MCF 10A (cell line): ENCODE measurements around the gene MET. TPM values are rescaled to one million over a fixed set of nuclear protein-coding genes. Genes with fewer than 3 reads are reported as not detected.

Source experiments
- BruUV-seq: library from RNA; stranded (reverse); fragments of 400-500 nt; replicated peaks from 2 replicates; lab custom pipeline; 2021; lab: Mats Ljungman, UMichigan
- CTCF ChIA-PET: fragments of 300-600 bp; sonication (Branson Sonifier 250); formaldehyde crosslinking; extraction: SDS; loops from one replicate; lab custom pipeline; 2021; ENCODE audit warnings: antibody characterized with exemption, inconsistent platforms; lab: Yijun Ruan, JAX
- POLR2A ChIA-PET: fragments of 300-600, 350-650 bp; sonication (Branson Sonifier 250); formaldehyde crosslinking; extraction: SDS; loops from one replicate; lab custom pipeline; 2020; ENCODE audit warnings: antibody characterized with exemption, inconsistent platforms; lab: Yijun Ruan, JAX
- DNase-seq: peaks from one replicate; pipeline ENCODE4 v3.0.0-alpha.2; 2018; ENCODE audit not compliant: unreplicated experiment
- H3K27ac Mint-ChIP-seq: one replicate; pipeline ENCODE4 v1.8.0; 2022; ENCODE audit warnings: mild to moderate bottlenecking, low read depth, mixed read lengths; ENCODE audit not compliant: unreplicated experiment
- H3K27me3 Mint-ChIP-seq: one replicate; pipeline ENCODE4 v1.8.0; 2022; ENCODE audit warnings: mixed read lengths; ENCODE audit not compliant: insufficient read depth, unreplicated experiment
- H3K36me3 Mint-ChIP-seq: one replicate; pipeline ENCODE4 v1.8.0; 2022; ENCODE audit warnings: mild to moderate bottlenecking, moderate library complexity, mixed read lengths; ENCODE audit not compliant: insufficient read depth, unreplicated experiment
- H3K4me1 Mint-ChIP-seq: one replicate; pipeline ENCODE4 v1.8.0; 2022; ENCODE audit warnings: mixed read lengths; ENCODE audit not compliant: insufficient read depth, unreplicated experiment
- H3K4me3 Mint-ChIP-seq: one replicate; pipeline ENCODE4 v1.8.0; 2022; ENCODE audit warnings: mild to moderate bottlenecking, moderate library complexity, mixed read lengths; ENCODE audit not compliant: unreplicated experiment
- H3K9me3 Mint-ChIP-seq: one replicate; pipeline ENCODE4 v1.8.0; 2022; ENCODE audit warnings: mixed read lengths; ENCODE audit not compliant: unreplicated experiment
- CTCF ChIP-seq: fragments of 200-600 bp; IDR thresholded peaks from one replicate; pipeline ENCODE4 v1.8.0; 2022; ENCODE audit warnings: antibody characterized with exemption, mild to moderate bottlenecking; ENCODE audit not compliant: unreplicated experiment
- intact Hi-C: fragments of 100-400 bp; cut with micrococcal nuclease; formaldehyde crosslinking; loops from 2 replicates; pipeline ENCODE4 v1.14.1; 2022
- total RNA-seq: library from RNA; stranded (reverse); gene quantifications from 2 replicates; pipeline ENCODE4 v1.2.3, GENCODE V29; 2022

Gene MET
- total RNA-seq, 1 experiment from 2014 or later = 129 TPM

DNA sequence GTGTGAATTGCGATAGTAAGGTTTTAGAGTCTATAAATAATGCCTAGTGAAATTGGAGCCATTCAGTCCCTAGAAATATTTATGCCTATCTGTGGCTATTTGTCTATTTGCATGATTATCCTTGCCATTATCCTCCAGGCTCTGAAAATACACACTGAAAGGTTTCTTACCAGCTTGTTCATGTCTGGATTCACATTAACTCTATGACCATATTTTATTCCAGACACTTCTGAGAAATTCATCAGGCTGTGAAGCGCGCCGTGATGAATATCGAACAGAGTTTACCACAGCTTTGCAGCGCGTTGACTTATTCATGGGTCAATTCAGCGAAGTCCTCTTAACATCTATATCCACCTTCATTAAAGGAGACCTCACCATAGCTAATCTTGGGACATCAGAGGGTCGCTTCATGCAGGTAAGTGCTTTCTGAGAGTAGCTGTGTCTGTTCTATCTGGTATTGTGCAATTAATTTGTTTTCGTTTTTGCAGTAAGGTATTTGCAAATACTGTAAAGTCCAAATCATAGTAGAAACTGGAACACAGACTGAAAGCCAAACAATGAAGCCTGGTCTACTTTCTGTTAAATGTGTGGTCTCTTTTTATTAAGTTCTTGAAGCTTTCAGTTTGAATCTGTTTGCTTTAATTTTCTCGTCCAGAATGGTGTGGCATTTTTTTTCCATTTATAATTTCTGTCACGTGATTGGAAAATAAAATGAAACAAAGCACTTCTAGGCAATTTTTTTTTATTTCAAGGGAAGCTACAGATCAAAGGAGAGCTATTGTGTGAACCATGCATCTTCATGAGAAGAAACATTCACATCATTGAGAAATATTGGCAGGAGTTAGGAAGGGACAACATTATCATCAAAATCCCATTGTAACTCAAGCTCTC lies 59.7 kb downstream of the MET start:
- TF ChIP-seq CTCF = no peak
- Mint-ChIP-seq H3K9me3 (no peaks in the 10 kb centered on the region), H3K4me3 (no peak overlapping the region), H3K4me1 (peaks cover 43% of the 10 kb centered on the region), H3K36me3 (peaks cover 47% of the 10 kb centered on the region), H3K27me3 (no peaks in the 10 kb centered on the region), H3K27ac (no peak overlapping the region)
- ChIA-PET CTCF (interaction anchor here (0.7 to 1.3 kb wide), 3 partner anchors 39 to 138 kb away, joined by 3 read pairs; no protein-coding TSS in a partner anchor), POLR2A (interaction anchor here (1.0 to 3.7 kb wide), 4 partner anchors 9 to 223 kb away, joined by 3 to 17 read pairs (median 8); no protein-coding TSS in a partner anchor)
- no TSS peak for BruUV-seq
- DNase-seq = no peak
- intact Hi-C loops = no loop called here

- ChIA-PET POLR2A (interaction anchor here (1.0 to 3.7 kb wide), 4 partner anchors 7 to 221 kb away, joined by 3 to 17 read pairs (median 8); no protein-coding TSS in a partner anchor), CTCF (interaction anchor here (0.6 kb wide), 1 partner anchor 33 kb away, joined by 3 read pairs; no protein-coding TSS in a partner anchor)
- DNase-seq = no peak
- H3K36me3 Mint-ChIP-seq = peaks cover 40% of the 10 kb centered on the region
- H3K4me3 Mint-ChIP-seq = no peak overlapping the region
- H3K27ac Mint-ChIP-seq = no peak overlapping the region
- no peaks in the 10 kb centered on the region for H3K27me3 Mint-ChIP-seq
- H3K4me1 Mint-ChIP-seq = peaks cover 31% of the 10 kb centered on the region
- no peaks in the 10 kb centered on the region for H3K9me3 Mint-ChIP-seq
- TF ChIP-seq CTCF = no peak
- BruUV-seq = TSS peak; percentile 14
- intact Hi-C loops = no loop called here
Measured at GRCh38 chr7:116732788-116733694, 61.0 kb downstream of the MET start.

- no peak overlapping the region for H3K27ac Mint-ChIP-seq
- H3K4me3 Mint-ChIP-seq = no peak overlapping the region
- ChIA-PET CTCF (interaction anchor here (0.6 to 1.0 kb wide), 2 partner anchors 32 to 68 kb away, joined by 3 to 4 read pairs; no protein-coding TSS in a partner anchor), POLR2A (interaction anchor here (1.9 kb wide), 1 partner anchor 17 kb away, joined by 6 read pairs; no protein-coding TSS in a partner anchor)
- H3K27me3 Mint-ChIP-seq = no peaks in the 10 kb centered on the region
- intact Hi-C loops = no loop called here
- H3K36me3 Mint-ChIP-seq = peaks cover 41% of the 10 kb centered on the region
- no peaks in the 10 kb centered on the region for H3K9me3 Mint-ChIP-seq
- peaks cover 29% of the 10 kb centered on the region for H3K4me1 Mint-ChIP-seq
- no TSS peak for BruUV-seq
- no peak for DNase-seq
- no peak for TF ChIP-seq CTCF
Measured at GRCh38 chr7:116733924-116734580, 62.1 kb downstream of the MET start.
